Lung (tissue), 12 donors: Measurements from ENCODE around the gene ANTXRL. TPM values are rescaled to one million over a fixed set of nuclear protein-coding genes. Genes with fewer than 3 reads are reported as not detected.
"Not testable (repeated sequence)": the region's sequence is repeated elsewhere in the genome, so short reads cannot be mapped to it uniquely, and the experiment has no call there.

Source experiments
- ATAC-seq: fragments of 200-7000 bp; cut with Tn5 transposase; one replicate; pipeline ENCODE4 v1.9.1; 2020; ENCODE audit warnings: moderate number of reproducible peaks; ENCODE audit not compliant: insufficient read depth, low FRiP score
- DNase-seq, 3 donors: peaks; one replicate each; pipeline ENCODE4 v3.0.0-alpha.2; 2013 to 2017
- H3K27ac ChIP-seq, 2 donors: one replicate each; pipeline ENCODE4 v1.5.1; 2013; ENCODE audit warnings: mild to moderate bottlenecking in 2 of 2, moderate library complexity in 2 of 2, control low read depth in 1 of 2, inconsistent platforms in 1 of 2, low read depth in 1 of 2, low read length in 1 of 2
- H3K27me3 ChIP-seq, 3 donors: one replicate each; pipeline ENCODE4 v1.5.1; 2013; ENCODE audit warnings: low read length in 2 of 3; ENCODE audit not compliant: control insufficient read depth in 3 of 3, insufficient read depth in 3 of 3
- H3K36me3 ChIP-seq, 4 donors: one replicate each; pipeline ENCODE4 v1.5.1; 2013; ENCODE audit warnings: low read length in 4 of 4, mild to moderate bottlenecking in 1 of 4, moderate library complexity in 1 of 4; ENCODE audit not compliant: control insufficient read depth in 4 of 4, insufficient read depth in 4 of 4
- H3K4me1 ChIP-seq, 5 donors: one replicate each; pipeline ENCODE4 v1.5.1; 2013; ENCODE audit warnings: low read length in 5 of 5, mild to moderate bottlenecking in 2 of 5, moderate library complexity in 1 of 5; ENCODE audit not compliant: control insufficient read depth in 5 of 5, insufficient read depth in 5 of 5
- H3K4me3 ChIP-seq: one replicate; pipeline ENCODE4 v1.5.1; 2013; ENCODE audit warnings: mild to moderate bottlenecking, control low read depth, moderate library complexity
- H3K9ac ChIP-seq, 2 donors: one replicate each; pipeline ENCODE4 v1.5.1; 2013; ENCODE audit warnings: low read length in 2 of 2, control low read depth in 1 of 2; ENCODE audit not compliant: insufficient read depth in 1 of 2
- H3K9me3 ChIP-seq, 4 donors: one replicate each; pipeline ENCODE4 v1.5.1; 2013; ENCODE audit warnings: low read length in 3 of 4, mild to moderate bottlenecking in 1 of 4, moderate library complexity in 1 of 4; ENCODE audit not compliant: control insufficient read depth in 4 of 4, insufficient read depth in 3 of 4
- CTCF ChIP-seq: IDR thresholded peaks from 2 replicates; pipeline ENCODE4 v1.5.1; 2012; ENCODE audit warnings: mild to moderate bottlenecking; ENCODE audit errors: control extremely low read depth, extremely low read depth
- WGBS, 2 donors: extraction: QIAGEN DNeasy Blood & Tissue Kit; methylation state at CpG; one replicate each; pipeline ENCODE4 v1.1.7; 2013; 5-methylcytosine and 5-hydroxymethylcytosine counted together
- polyA plus RNA-seq, 2 donors: library from polyadenylated mRNA; stranded (reverse); fragments of 200-250 nt; gene quantifications; one replicate each; pipeline ENCODE4 v1.2.1, GENCODE V29; 2013
- total RNA-seq, 2 donors: library from RNA; depleted of rRNA in 1 of 2; stranded (reverse); fragments of >200 nt in 1 of 2; gene quantifications; one replicate each; pipeline ENCODE4 v1.2.1, GENCODE V29; 2014 to 2021
- donor health status: control.
- donor health status: control.
- donor health status: Bipolar disorder and iron deficiency.
- donor health status: healthy.
- donor health status: DM: yes; HTN: yes; CAD: no.

Gene ANTXRL
- total and polyA plus RNA-seq, 4 donors, result not detected

- Histone ChIP-seq H3K27ac (no peak overlapping the region), H3K4me3 (no peak overlapping the region), H3K27me3 (no peaks in the 10 kb centered on the region), H3K36me3 (no peaks in the 10 kb centered on the region), H3K9ac (no peak overlapping the region), H3K9me3 (no peaks in the 10 kb centered on the region), H3K4me1 (peaks cover 0 to 6% (median 0%) of the 10 kb centered on the region in 5 donors)
- ATAC-seq (no peak), DNase-seq (no peak)
- no peak for TF ChIP-seq CTCF
- 91 to 94% methylated on average over 3 of the region's 3 CpGs for WGBS, 2 donors
Measured at GRCh38 chr10:46247181-46247475, 39.7 kb upstream of the ANTXRL start.

- peaks cover 0 to 6% (median 0%) of the 10 kb centered on the region in 5 donors for H3K4me1 ChIP-seq
- H3K27me3 ChIP-seq, result no peaks in the 10 kb centered on the region
- no peak overlapping the region for H3K4me3 ChIP-seq
- 89 to 93% methylated on average over 14 of the region's 14 CpGs for WGBS, 2 donors
- H3K9me3 ChIP-seq, result no peaks in the 10 kb centered on the region
- DNase-seq (peak in 1 of 3 donors; percentile 25), ATAC-seq (peak; percentile 7)
- TF ChIP-seq CTCF, result no peak
- H3K27ac ChIP-seq, result no peak overlapping the region
- no peak overlapping the region for H3K9ac ChIP-seq
- no peaks in the 10 kb centered on the region for H3K36me3 ChIP-seq
Measured at GRCh38 chr10:46247808-46248569, 38.8 kb upstream of the ANTXRL start.

- 71 to 76% methylated on average over 10 of the region's 10 CpGs for WGBS, 2 donors
- no peak for TF ChIP-seq CTCF
- peak in 2 of 3 donors; percentile 19 to 37 for DNase-seq
Measured at GRCh38 chr10:46248651-46249146, 38.1 kb upstream of the ANTXRL start.

GRCh38 chr10:46249617-46250344 is 37.0 kb upstream of the ANTXRL start:
- ATAC-seq, DNase-seq, H3K4me1 ChIP-seq, H3K27ac ChIP-seq, H3K9me3 ChIP-seq, H3K36me3 ChIP-seq, H3K9ac ChIP-seq, H3K27me3 ChIP-seq, H3K4me3 ChIP-seq: not testable (repeated sequence)
- 85 to 93% methylated on average over 5 to 6 of the region's 9 CpGs for WGBS, 2 donors

More at GRCh38 chr10:46248651-46249146, 38.1 kb upstream of the ANTXRL start:
- Histone ChIP-seq H3K27me3 (no peaks in the 10 kb centered on the region), H3K36me3 (no peaks in the 10 kb centered on the region), H3K27ac (no peak overlapping the region), H3K9ac (no peak overlapping the region), H3K4me1 (peaks cover 0 to 6% (median 0%) of the 10 kb centered on the region in 5 donors), H3K4me3 (no peak overlapping the region), H3K9me3 (no peaks in the 10 kb centered on the region)
- no peak for ATAC-seq
